ENCODE measurements around the gene CD274.

- TF ChIP-seq CTCF (IDR thresholded peaks at IDR 0.05): no peak
- TF ChIP-seq POLR2A (IDR thresholded peaks at IDR 0.05): no peak
- TF ChIP-seq POLR2AphosphoS5 (IDR thresholded peaks at IDR 0.05): no peak
- no peak for TF ChIP-seq EP300 (IDR thresholded peaks at IDR 0.05)
Observed at GRCh38 chr9:5443850-5444249, 6.5 kb upstream of the CD274 start.

Data from stomach (tissue), 4 donors.